ENCODE data around the gene RNF13. TPM values are rescaled to one million over a fixed set of nuclear protein-coding genes. Genes with fewer than 3 reads are reported as not detected.

Gene RNF13
- total and polyA plus RNA-seq, 12 donors = 28.6 to 136 (median 77.4) TPM

GRCh38 chr3:149909923-149910322 lies 96.9 kb downstream of the RNF13 start:
- intact Hi-C loops (cut with DNase I) = no loop called here
- Histone ChIP-seq H3K4me3 (no peak overlapping the region), H3K27me3 (no peaks in the 10 kb centered on the region), H3K36me3 (replicated peaks in 1 of 2) (peaks cover 0 to 7% of the 10 kb centered on the region in 2 donors), H3K9me3 (replicated peaks in 1 of 3) (no peaks in the 10 kb centered on the region), H3K27ac (no peak overlapping the region), H3K4me1 (replicated peaks in 1 of 2) (peaks cover 0 to 10% of the 10 kb centered on the region in 2 donors)
- TF ChIP-seq CTCF (IDR thresholded peaks at IDR 0.05) = no peak
- no peak for TF ChIP-seq POLR2A (IDR thresholded peaks at IDR 0.05)
- 69 to 89% (median 79%) methylated on average over 4 of the region's 4 CpGs for WGBS, 4 donors
- DNase-seq = no peak

GRCh38 chr3:149917124-149917667 lies 104.2 kb downstream of the RNF13 start:
- H3K36me3 ChIP-seq (replicated peaks in 1 of 2) = peaks cover 0 to 12% of the 10 kb centered on the region in 2 donors
- no peak overlapping the region for H3K27ac ChIP-seq
- H3K4me1 ChIP-seq (replicated peaks in 1 of 2) = no peaks in the 10 kb centered on the region
- TF ChIP-seq POLR2A (IDR thresholded peaks at IDR 0.05) (no peak), CTCF (IDR thresholded peaks at IDR 0.05) (no peak)
- H3K4me3 ChIP-seq = no peak overlapping the region
- intact Hi-C loops (cut with DNase I) = no loop called here
- 73 to 78% (median 77%) methylated on average over 5 of the region's 5 CpGs for WGBS, 4 donors
- H3K27me3 ChIP-seq = no peaks in the 10 kb centered on the region
- no peak for DNase-seq
- H3K9me3 ChIP-seq (replicated peaks in 1 of 3) = no peaks in the 10 kb centered on the region

GRCh38 chr3:149919509-149919908 lies 106.5 kb downstream of the RNF13 start:
- intact Hi-C loops (cut with DNase I) = no loop called here
- Histone ChIP-seq H3K27ac (no peak overlapping the region), H3K4me1 (replicated peaks in 1 of 2) (no peaks in the 10 kb centered on the region), H3K27me3 (no peaks in the 10 kb centered on the region), H3K4me3 (no peak overlapping the region), H3K36me3 (replicated peaks in 1 of 2) (peaks cover 0 to 6% of the 10 kb centered on the region in 2 donors), H3K9me3 (replicated peaks in 1 of 3) (no peaks in the 10 kb centered on the region)
- DNase-seq = no peak
- TF ChIP-seq POLR2A (IDR thresholded peaks at IDR 0.05) (no peak), CTCF (IDR thresholded peaks at IDR 0.05) (no peak)
- 95 to 100% (median 98%) methylated on average over 3 of the region's 3 CpGs for WGBS, 4 donors

- no peak overlapping the region for H3K4me3 ChIP-seq
- H3K4me1 ChIP-seq (replicated peaks in 1 of 2) = no peaks in the 10 kb centered on the region
- no peaks in the 10 kb centered on the region for H3K27me3 ChIP-seq
- H3K27ac ChIP-seq = no peak overlapping the region
- DNase-seq = peak in 6 of 7 donors; percentile 38 to 64 (median 60)
- no peaks in the 10 kb centered on the region for H3K9me3 ChIP-seq (replicated peaks in 1 of 3)
- intact Hi-C loops (cut with DNase I) = no loop called here
- H3K36me3 ChIP-seq (replicated peaks in 1 of 2) = peaks cover 0 to 6% of the 10 kb centered on the region in 2 donors
- 31 to 58% (median 51%) methylated on average over 3 of the region's 3 CpGs for WGBS, 4 donors
- no peak for TF ChIP-seq CTCF (IDR thresholded peaks at IDR 0.05)
- no peak for TF ChIP-seq POLR2A (IDR thresholded peaks at IDR 0.05)
Measured at GRCh38 chr3:149920119-149920518, 107.1 kb downstream of the RNF13 start.
